GM19372 (cell line): ENCODE measurements around the gene APOE.
A peak's percentile ranks its signal among the peaks of the same experiment; 100 is the strongest.
"Not testable (repeated sequence)": the region's sequence is repeated elsewhere in the genome, so short reads cannot be mapped to it uniquely, and the experiment has no call there.

ENCODE experiments used
- ATAC-seq: cut with Tn5 transposase; IDR thresholded peaks from one replicate; pipeline ENCODE4 v1.9.1; 2021; ENCODE audit warnings: mild to moderate bottlenecking, low read depth, moderate library complexity; ENCODE audit not compliant: unreplicated experiment

Gene APOE

GRCh38 chr19:44908074-44908835, 2.7 kb downstream of the APOE start:
- no peak for ATAC-seq

DNA sequence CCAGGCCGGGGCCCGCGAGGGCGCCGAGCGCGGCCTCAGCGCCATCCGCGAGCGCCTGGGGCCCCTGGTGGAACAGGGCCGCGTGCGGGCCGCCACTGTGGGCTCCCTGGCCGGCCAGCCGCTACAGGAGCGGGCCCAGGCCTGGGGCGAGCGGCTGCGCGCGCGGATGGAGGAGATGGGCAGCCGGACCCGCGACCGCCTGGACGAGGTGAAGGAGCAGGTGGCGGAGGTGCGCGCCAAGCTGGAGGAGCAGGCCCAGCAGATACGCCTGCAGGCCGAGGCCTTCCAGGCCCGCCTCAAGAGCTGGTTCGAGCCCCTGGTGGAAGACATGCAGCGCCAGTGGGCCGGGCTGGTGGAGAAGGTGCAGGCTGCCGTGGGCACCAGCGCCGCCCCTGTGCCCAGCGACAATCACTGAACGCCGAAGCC, 3.3 kb downstream of the APOE start:
- no peak for ATAC-seq

DNA sequence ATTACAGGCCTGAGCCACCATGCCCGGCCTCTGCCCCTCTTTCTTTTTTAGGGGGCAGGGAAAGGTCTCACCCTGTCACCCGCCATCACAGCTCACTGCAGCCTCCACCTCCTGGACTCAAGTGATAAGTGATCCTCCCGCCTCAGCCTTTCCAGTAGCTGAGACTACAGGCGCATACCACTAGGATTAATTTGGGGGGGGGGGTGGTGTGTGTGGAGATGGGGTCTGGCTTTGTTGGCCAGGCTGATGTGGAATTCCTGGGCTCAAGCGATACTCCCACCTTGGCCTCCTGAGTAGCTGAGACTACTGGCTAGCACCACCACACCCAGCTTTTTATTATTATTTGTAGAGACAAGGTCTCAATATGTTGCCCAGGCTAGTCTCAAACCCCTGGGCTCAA, 4.2 kb downstream of the APOE start:
- no peak for ATAC-seq

DNA sequence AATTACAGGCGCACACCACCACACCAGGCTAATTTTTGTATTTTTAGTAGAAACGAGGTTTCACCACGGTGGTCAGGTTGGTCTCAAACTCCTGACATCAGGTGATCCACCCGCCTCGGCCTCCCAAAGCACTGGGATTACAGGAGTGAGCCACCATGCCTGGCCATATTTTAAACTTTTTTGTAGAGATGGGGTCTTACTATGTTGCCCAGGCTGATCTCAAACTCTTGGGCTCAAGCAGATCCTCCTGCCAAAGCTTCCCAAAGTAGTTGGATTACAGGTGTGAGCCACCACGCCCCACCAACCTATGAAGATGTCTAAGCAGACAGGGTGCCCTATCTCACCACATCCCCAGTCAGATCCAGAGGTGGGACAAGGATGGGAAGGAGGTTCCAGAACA, 6.3 kb downstream of the APOE start:
- not testable (repeated sequence) for ATAC-seq

GRCh38 chr19:44912854-44913253, 7.3 kb downstream of the APOE start:
- ATAC-seq: no peak

DNA sequence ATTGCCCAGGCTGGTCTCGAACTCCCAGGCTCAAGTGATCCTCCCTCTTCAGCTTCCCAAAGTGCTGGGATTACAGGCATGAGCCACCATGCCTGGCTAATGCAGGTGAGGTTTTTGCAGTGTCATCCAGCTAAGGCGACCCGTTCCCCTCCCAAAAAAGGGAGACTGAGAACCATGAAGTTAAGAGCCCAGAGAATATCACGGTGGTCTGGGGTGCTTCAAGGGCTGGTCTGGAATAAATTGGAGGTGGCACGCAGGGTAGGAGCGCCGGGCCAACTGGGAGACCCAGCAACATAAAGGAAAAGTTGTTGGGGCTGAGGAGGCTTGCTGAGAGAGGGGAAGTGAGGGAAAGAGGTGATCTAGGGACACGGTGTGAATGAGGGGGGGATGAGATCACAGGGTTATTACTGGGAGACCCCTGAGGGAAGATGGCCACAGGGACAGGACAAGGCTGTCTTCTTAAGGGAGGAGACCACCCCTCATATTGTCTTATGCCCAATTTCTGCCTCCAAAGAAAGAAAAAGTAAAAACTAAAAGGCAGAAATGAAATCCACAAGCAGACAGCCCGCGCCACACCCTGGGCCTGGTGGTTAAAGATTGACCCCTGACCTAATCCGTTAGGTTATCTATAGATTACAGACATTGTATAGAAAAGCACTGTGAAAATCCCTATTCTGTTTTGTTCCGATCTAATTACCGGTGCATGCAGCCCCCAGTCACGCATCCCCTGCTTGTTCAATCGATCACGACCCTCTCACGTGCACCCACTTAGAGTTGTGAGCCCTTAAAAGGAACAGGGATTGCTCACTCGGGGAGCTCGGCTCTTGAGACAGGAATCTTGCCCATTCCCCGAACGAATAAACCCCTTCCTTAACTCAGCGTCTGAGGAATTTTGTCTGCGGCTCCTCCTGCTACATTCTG, 8.2 kb downstream of the APOE start:
- ATAC-seq: not testable (repeated sequence)

GRCh38 chr19:44914433-44915206, 9.0 kb downstream of the APOE start, which contains the start of gene APOC1:
APOC1 (plus strand) TSS chr19:44914608; CDS start chr19:44914892, 284 bp downstream.
- ATAC-seq: peak; percentile 95

- no peak for ATAC-seq
Observed at GRCh38 chr19:44924243-44924725, 18.7 kb downstream of the APOE start.

DNA sequence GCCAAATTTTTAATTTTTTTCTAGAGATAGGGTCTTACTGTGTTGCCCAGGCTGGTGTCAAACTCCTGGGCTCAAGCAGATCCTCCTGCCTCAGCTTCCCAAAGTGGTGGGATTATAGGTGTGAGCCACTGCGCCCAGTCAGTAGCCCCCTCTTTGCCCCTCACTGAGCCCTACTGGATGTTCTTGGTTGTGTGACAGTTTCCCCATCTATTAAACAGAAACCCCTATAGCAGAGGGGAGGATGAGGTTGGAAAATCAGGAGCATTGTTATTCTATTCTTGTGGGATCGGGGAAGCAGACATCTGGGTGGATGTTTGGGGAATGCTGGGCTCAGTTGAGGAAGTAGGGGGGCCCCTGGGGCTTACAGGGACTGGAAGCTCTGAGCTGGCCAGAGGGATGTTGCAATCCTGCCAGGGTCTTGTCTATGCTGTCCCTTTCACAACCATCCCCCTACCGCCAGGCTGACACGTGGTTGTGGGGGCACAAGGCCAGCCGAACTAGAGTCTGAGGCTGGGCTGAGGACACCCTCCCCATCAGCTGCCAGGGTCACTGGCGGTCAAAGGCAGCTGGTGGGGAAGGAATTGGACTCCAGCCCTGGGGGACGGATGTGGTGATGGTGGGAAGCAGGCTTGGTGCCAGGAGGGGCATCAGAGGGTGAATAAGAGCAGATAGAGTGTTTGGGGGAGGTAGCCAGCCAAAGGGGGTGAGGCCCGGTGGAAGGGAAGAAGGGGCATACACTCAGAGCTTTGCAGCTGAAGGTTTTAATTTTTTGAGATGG, 19.7 kb downstream of the APOE start:
- no peak for ATAC-seq

DNA sequence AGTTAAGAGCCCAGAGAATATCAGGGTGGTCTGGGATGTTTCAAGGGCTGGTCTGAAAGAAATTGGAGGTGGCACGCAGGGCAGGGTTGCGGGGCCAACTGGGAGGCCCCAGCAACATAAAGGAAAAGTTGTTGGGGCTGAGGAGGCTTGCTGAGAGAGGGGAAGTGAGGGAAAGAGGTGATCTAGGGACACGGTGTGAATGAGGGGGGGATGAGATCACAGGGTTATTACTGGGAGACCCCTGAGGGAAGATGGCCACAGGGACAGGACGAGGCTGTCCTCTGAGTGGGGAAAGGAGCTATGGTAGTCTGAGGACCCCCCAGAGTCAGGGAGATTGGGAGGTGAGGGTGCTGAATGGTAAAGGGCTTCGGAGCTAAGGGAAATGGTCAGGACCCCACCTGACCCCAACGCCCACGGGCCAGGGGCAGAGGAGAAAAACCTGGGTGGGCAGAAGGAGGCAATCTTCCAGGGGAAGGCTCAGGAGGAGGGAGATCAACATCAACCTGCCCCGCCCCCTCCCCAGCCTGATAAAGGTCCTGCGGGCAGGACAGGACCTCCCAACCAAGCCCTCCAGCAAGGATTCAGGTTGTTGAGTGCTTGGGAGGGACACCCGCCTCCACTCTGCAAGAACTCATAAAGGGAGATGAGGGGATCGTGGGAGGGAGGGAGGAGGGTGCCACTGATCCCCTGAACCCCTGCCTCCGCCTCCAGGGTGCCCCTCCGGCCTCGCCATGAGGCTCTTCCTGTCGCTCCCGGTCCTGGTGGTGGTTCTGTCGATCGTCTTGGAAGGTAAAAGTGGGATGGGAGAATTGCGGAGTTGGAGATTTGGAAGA, 20.9 kb downstream of the APOE start:
- not testable (repeated sequence) for ATAC-seq

DNA sequence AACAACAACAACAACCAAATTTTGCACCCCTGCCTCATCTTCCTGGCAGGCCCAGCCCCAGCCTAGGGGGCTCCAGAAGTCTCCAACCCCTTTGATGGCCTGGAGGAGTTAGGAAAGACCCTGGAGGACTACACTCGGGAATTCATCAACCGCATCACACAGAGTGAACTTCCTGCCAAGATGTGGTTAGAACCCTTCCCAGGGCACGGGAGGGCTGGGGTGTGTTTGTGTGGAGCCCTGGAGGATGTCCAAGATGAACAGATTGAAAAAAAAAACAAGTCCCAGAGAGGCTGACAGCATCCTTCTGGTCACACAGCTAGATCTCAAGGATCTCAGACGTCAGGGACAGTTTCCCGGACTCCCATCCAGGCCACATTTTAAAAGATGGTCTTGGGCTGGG, 22.1 kb downstream of the APOE start:
- no peak for ATAC-seq

- no peak for ATAC-seq
Observed at GRCh38 chr19:44930088-44930487, 24.5 kb downstream of the APOE start.

DNA sequence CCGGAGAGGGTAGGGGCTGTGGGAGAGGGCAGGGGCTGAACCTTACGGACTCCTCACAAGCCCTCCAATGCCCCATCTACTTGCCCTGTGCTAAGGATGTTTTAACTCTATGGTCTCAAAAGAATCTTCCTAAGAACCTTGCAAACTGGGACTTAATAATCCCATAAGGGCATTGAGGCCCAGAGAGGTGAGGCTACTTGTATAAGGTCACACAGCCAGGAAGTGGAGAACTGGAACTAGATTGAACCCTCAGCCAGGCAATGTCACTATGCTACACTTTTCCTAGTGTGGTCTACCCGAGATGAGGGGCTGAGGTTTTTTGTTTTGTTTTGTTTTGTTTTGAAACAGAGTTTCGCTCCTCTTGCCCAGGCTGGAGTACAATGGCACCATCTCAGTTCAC, 25.9 kb downstream of the APOE start:
- ATAC-seq: no peak

DNA sequence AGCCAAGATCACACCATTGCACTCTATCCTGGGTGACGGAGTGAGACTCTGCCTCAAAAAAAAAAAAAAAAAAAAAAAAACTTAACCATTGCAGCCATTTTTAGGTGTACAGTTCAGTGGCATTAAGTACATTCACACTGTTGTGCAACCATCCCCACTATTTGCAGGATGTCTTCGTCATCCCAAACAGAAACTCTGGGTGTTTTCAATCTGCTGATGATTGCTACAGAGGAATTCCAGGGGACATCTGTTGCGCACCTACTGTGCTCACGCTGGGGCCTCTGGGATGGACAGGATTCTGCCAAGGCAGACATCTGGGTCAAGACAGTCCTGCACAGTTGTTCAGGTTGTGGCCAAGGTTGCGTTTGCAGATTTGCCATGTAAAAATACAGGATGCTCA, 34.1 kb downstream of the APOE start:
- no peak for ATAC-seq

DNA sequence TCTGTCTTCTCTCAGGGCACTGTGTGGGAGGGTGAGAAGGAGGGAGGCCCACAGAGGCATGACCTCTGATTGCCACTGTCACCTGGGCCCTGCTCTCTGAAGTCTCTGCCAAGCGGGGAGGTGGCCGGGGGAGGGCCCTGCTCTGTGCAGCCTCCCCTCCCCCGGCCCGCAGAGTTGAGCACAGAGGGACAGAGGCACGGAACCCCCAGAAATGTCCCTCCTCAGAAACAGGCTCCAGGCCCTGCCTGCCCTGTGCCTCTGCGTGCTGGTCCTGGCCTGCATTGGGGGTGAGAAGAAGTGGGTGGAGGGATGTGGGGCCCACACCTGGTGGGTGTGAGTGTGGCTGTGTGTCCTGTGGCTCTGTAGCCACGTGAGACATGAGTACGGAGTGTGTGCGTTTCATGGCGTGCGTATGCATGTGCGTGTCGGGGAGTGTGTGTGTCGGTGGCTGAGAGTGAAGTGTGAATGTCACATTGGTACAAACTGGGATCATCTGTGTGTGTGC, 36.5 kb downstream of the APOE start, which contains the start of gene APOC4:
APOC4 (plus strand) TSS at position 171 of the 505 bp plus-strand sequence; CDS start at position 212, 41 bp downstream.
- ATAC-seq: no peak

DNA sequence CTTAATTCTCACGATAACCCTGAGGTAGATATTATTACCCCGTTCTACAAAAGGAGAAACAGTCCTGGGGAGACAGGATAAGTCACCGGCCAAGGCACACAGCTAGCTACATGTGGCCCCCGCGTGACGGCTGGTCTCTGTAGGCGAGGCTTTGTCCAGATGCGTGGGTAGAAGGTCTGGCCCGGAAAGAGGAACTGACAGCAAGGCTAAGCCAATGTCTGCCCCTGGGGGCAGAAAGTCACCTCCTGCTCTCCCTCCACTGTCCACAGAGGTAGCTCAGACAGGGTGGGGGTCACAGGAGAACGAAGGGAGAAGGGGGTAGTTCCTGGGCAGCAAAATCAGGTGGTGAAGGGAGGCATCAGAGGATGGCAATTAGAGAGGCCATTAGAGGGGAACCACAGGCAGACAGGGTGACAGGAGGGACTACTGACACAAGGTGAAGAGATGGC, 38.2 kb downstream of the APOE start:
- ATAC-seq: peak; percentile 79

DNA sequence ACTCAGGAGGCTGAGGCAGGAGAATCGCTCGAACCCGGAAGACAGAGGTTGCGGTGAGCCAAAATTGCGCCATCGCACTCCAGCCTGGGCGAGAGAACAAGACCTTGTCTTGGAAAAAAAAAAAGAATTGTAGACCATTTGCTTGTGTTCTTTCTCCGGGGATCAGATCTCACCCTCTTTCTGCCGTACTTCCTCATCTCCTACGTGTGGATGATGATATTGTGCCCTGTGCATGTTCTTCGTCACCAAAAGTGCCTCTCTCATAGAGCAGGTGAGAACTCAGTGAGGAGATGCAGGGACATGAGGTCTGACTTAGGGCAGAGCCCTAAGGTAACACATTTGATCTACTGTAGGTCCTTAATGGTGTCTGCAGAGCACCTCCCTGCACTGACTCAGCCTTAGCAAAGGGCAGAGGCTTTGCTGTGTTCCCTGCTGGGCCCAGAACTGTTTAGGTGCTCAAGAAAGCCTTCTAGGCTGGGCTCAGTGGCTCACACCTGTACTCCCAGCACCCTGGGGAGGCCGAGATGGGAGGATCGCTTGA, 41.5 kb downstream of the APOE start:
- ATAC-seq: no peak

DNA sequence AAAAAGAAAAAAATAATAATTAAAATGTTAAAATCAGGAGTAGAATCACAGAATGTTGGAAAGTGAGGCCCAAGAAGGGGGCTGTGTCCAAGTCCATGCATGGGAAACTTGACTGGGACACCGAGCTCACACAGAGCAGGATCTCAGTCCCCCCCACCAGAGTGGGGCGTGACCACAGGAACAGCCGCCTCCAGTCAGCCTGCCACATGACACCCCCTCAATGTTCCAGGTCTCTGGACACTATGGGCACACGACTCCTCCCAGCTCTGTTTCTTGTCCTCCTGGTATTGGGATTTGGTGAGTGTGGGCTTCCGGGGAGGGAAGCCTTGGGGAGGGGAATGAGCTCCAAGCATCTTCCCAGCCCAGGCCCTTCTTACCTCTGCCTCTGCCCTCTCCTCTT, 42.6 kb downstream of the APOE start:
- ATAC-seq: no peak
